ENCODE data around the gene TGIF2. TPM values are rescaled to one million over a fixed set of nuclear protein-coding genes. Genes with fewer than 3 reads are reported as not detected.

Gene TGIF2
- total and polyA plus RNA-seq, 2 of the 13 experiments (the other 11 are each of a cell fraction or from before 2014, with no cell fraction given): 41.3 to 53.9 TPM

- Histone ChIP-seq H4K20me1 (ENCODE audit: insufficient read depth, low read length) (no peaks in the 10 kb centered on the region), H3K4me3 (replicated peaks in 1 of 3; ENCODE audit: insufficient read depth in 1 of 3, low read depth in 2 of 3, low read length in 3 of 3) (peak overlapping the region in 1 of 3 experiments; percentile 68; a peak in 1 of 6 replicates), H3K79me2 (ENCODE audit: insufficient read depth, low read length) (no peaks in the 10 kb centered on the region), H2AFZ (ENCODE audit: low read length) (no peak overlapping the region), H3K27me3 (ENCODE audit: control insufficient read depth in 1 of 2, insufficient read depth in 2 of 2, low read length in 2 of 2) (no peaks in the 10 kb centered on the region), H3K36me3 (replicated peaks in 1 of 2; ENCODE audit: control insufficient read depth in 1 of 2, insufficient read depth in 2 of 2, low read length in 2 of 2) (no peaks in the 10 kb centered on the region), H3K9me3 (ENCODE audit: low read length) (no peaks in the 10 kb centered on the region), H3K27ac (ENCODE audit: extremely low read length, insufficient read depth, low read length) (no peak overlapping the region), H3K4me1 (ENCODE audit: insufficient read depth, low read length) (peaks cover 26% of the 10 kb centered on the region), H3K9ac (ENCODE audit: insufficient read depth, low read depth, low read length) (no peak overlapping the region; the same call in 1 of the 2 replicates), H3K4me2 (ENCODE audit: low read depth, low read length) (peak overlapping the region; percentile 88)
- ATAC-seq (peak; percentile 37), DNase-seq (ENCODE audit: low spot score) (no peak), FAIRE-seq (no peak)
- WGBS (ENCODE audit: low lambda C conversion rate): 45% methylated on average over 9 of the region's 9 CpGs
- ChIA-PET CTCF (ENCODE audit: low intra/inter-chr PET ratio, low total read pairs) (interaction anchor here (1.3 to 1.8 kb wide), 4 partner anchors 21 to 77 kb away, joined by 3 to 20 read pairs (median 6); partner anchors contain the start of gene RAB5IF), POLR2A (interaction anchor here (0.6 to 5.5 kb wide), 13 partner anchors 8 to 61 kb away, joined by 3 to 54 read pairs (median 6); partner anchors contain the start of genes RAB5IF and SLA2)
- BruUV-seq (replicated peaks): no TSS peak
- intact Hi-C loops (cut with micrococcal nuclease; ENCODE audit: unreplicated experiment) (no loop called here), in situ Hi-C loops (cut with HindIII; ENCODE audit: extremely low pct_ligation_motif_present, low pct_unique_long_range_greater_than_20kb) (no loop called here)
- TF ChIP-seq ZNF253 (CRISPR knock-in tag; IDR thresholded peaks at IDR 0.05; ENCODE audit: borderline replicate concordance) (no peak), KAT7 (CRISPR knock-in tag; IDR thresholded peaks at IDR 0.05; ENCODE audit: borderline replicate concordance) (no peak), TFAP4 (IDR thresholded peaks at IDR 0.05; ENCODE audit: borderline replicate concordance, low read depth) (no peak), LBX2 (CRISPR knock-in tag; IDR thresholded peaks at IDR 0.05; ENCODE audit: borderline replicate concordance) (no peak), POLR2A (IDR thresholded peaks at IDR 0.05; ENCODE audit: insufficient read depth in 1 of 2, low read depth in 2 of 2, low read length in 2 of 2) (no peak), GPBP1L1 (CRISPR knock-in tag; IDR thresholded peaks at IDR 0.05) (no peak), MAZ (IDR thresholded peaks at IDR 0.05; ENCODE audit: borderline replicate concordance, low read depth, low read length) (no peak), MAZ (CRISPR knock-in tag; IDR thresholded peaks at IDR 0.05; ENCODE audit: low read depth) (no peak), PHF8 (CRISPR knock-in tag; IDR thresholded peaks at IDR 0.05) (no peak), CBX2 (IDR thresholded peaks at IDR 0.05; ENCODE audit: low read depth, low read length) (no peak), CBX2 (CRISPR knock-in tag; IDR thresholded peaks at IDR 0.05; ENCODE audit: low read depth) (no peak), ZNF597 (CRISPR knock-in tag; IDR thresholded peaks at IDR 0.05) (no peak), IRX3 (CRISPR knock-in tag; IDR thresholded peaks at IDR 0.05; ENCODE audit: borderline replicate concordance, low read depth) (no peak), NFIC (IDR thresholded peaks at IDR 0.05; ENCODE audit: low read length) (no peak), ZBTB42 (CRISPR knock-in tag; IDR thresholded peaks at IDR 0.05) (no peak), KDM6A (CRISPR knock-in tag; IDR thresholded peaks at IDR 0.05; ENCODE audit: low read depth) (no peak), ZNF570 (CRISPR knock-in tag; IDR thresholded peaks at IDR 0.05; ENCODE audit: borderline replicate concordance) (no peak), ZNF263 (CRISPR knock-in tag; IDR thresholded peaks at IDR 0.05) (no peak), SCMH1 (CRISPR knock-in tag; IDR thresholded peaks at IDR 0.05; ENCODE audit: borderline replicate concordance) (no peak), CERS6 (CRISPR knock-in tag; IDR thresholded peaks at IDR 0.05) (0 out of 2 replicates have a peak, but pooled peaks have one; percentile 19), SMAD3 (CRISPR knock-in tag; IDR thresholded peaks at IDR 0.05) (no peak), ZNF83 (CRISPR knock-in tag; IDR thresholded peaks at IDR 0.05; ENCODE audit: borderline replicate concordance) (no peak; the same call in 1 of the 2 replicates)
Measured at GRCh38 chr20:36633285-36633772, 59.9 kb downstream of the TGIF2 start.
